ENCODE measurements around the gene CXCL11.
"Not testable (repeated sequence)": the region's sequence is repeated elsewhere in the genome, so short reads cannot be mapped to it uniquely, and the experiment has no call there.

The CXCL11 gene

GRCh38 chr4:76043306-76043705, 7.4 kb upstream of the CXCL11 start:
- H3K4me3 ChIP-seq (ENCODE audit: low read depth, low read length); DNase-seq (ENCODE audit: low read depth, low spot score); CTCF ChIA-PET; POLR2A ChIA-PET: not testable (repeated sequence)

- H3K4me3 ChIP-seq (ENCODE audit: low read depth, low read length); POLR2A ChIA-PET; DNase-seq (ENCODE audit: low read depth, low spot score): not testable (repeated sequence)
- CTCF ChIA-PET: interaction anchor here (1.0 to 1.5 kb wide), 2 partner anchors 11 to 144 kb away, joined by 3 read pairs; no protein-coding TSS in a partner anchor
Measured at GRCh38 chr4:76042241-76042998, 6.5 kb upstream of the CXCL11 start.

GRCh38 chr4:76036855-76037254, 985 bp upstream of the CXCL11 start:
- POLR2A ChIA-PET: no interaction called here
- DNase-seq (ENCODE audit: low read depth, low spot score): no peak
- CTCF ChIA-PET: interaction anchor here (3.6 kb wide), 1 partner anchor 42 kb away, joined by 24 read pairs; no protein-coding TSS in a partner anchor
- H3K4me3 ChIP-seq (ENCODE audit: low read depth, low read length): no peak overlapping the region
- TF ChIP-seq CTCF (IDR thresholded peaks at IDR 0.05; ENCODE audit: insufficient read depth, low read length, missing control alignments): no peak

- POLR2A ChIA-PET: no interaction called here
- no peak for TF ChIP-seq CTCF (IDR thresholded peaks at IDR 0.05; ENCODE audit: insufficient read depth, low read length, missing control alignments)
- H3K4me3 ChIP-seq (ENCODE audit: low read depth, low read length): no peak overlapping the region
- CTCF ChIA-PET: interaction anchor here (3.6 kb wide), 1 partner anchor 40 kb away, joined by 24 read pairs; no protein-coding TSS in a partner anchor
- no peak for DNase-seq (ENCODE audit: low read depth, low spot score)
Measured at GRCh38 chr4:76035141-76035540, 729 bp downstream of the CXCL11 start.

- POLR2A ChIA-PET: no interaction called here
Measured at GRCh38 chr4:76029300-76029699, 6.6 kb downstream of the CXCL11 start.

GRCh38 chr4:76028350-76028765, 7.5 kb downstream of the CXCL11 start:
- DNase-seq (ENCODE audit: low read depth, low spot score): no peak
- no peak overlapping the region for H3K4me3 ChIP-seq (ENCODE audit: low read depth, low read length)
- ChIA-PET POLR2A (no interaction called here), CTCF (no interaction called here)
- no peak for TF ChIP-seq CTCF (IDR thresholded peaks at IDR 0.05; ENCODE audit: insufficient read depth, low read length, missing control alignments)

More at GRCh38 chr4:76029300-76029699, 6.6 kb downstream of the CXCL11 start:
- CTCF ChIA-PET: interaction anchor here (1.4 to 1.9 kb wide), 2 partner anchors 30 to 34 kb away, joined by 3 to 4 read pairs; no protein-coding TSS in a partner anchor
- H3K4me3 ChIP-seq (ENCODE audit: low read depth, low read length): no peak overlapping the region
- TF ChIP-seq CTCF (IDR thresholded peaks at IDR 0.05; ENCODE audit: insufficient read depth, low read length, missing control alignments): no peak
- no peak for DNase-seq (ENCODE audit: low read depth, low spot score)

- TF ChIP-seq CTCF (IDR thresholded peaks at IDR 0.05; ENCODE audit: insufficient read depth, low read length, missing control alignments): no peak
- ChIA-PET CTCF (interaction anchor here (1.1 to 3.6 kb wide), 3 partner anchors 9 to 45 kb away, joined by 3 to 22 read pairs (median 3); no protein-coding TSS in a partner anchor), POLR2A (no interaction called here)
- DNase-seq (ENCODE audit: low read depth, low spot score): no peak
- H3K4me3 ChIP-seq (ENCODE audit: low read depth, low read length): no peak overlapping the region
Measured at GRCh38 chr4:76024065-76024464, 11.8 kb downstream of the CXCL11 start.

Data from AG04449 (cell line).